Measurements from ENCODE around the gene PLEKHA1.

The PLEKHA1 gene

DNA sequence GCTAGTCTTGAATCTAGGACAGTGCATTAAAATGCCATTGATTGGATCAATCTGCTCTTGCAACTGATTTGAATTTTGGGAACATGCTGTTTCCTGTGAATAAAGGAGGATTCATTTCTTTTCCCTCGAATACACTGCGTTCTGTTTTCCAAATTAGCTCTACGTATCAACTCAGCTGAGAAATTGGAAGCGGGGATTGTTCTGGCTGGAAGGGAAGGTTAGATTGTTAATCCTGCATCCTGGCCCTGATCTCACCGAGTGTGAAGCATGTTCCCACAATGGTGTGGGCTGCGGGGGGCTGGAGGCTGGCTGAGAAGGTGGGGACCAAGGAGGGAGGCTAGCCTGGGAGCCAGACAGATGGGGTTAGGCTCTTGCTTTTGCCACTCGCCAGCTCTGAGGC, 104.5 kb downstream of the PLEKHA1 start:
- DNase-seq (ENCODE audit: low read depth in 2 of 2), result no peak

DNA sequence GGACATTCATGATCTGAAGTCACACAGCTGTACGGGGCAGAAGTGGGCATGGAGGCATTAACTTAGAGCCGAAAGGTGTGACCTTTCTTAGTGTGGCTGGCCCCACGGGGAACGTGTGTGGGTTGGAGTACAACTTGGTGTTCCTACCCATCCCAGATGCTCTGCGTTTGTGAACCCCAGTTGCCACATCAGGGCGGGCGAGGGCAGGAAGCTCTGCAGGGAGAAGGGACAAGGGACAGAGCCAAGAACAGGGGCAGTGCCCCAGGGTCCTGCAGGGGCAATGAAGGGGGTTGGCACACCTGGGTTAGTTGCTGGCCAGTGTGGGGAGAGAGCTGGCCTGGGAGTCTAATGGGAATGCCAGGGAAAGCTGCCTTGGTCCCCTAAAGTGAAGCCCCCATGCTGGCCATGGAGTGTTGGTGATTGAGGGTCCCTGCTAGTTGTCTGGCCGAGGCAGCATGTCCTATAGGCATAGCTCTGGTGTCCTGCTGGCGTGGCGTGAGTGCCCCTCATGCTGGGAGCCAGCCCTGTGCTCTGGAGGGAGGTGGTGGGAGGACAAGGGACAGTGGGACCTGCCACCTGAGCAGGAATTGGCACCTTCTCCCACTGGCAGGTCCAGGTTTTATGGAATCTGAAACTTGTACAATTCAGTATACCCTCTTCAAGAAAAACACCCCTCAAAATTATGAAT, 105.8 kb downstream of the PLEKHA1 start:
- no peak for DNase-seq (ENCODE audit: low read depth in 2 of 2)

DNA sequence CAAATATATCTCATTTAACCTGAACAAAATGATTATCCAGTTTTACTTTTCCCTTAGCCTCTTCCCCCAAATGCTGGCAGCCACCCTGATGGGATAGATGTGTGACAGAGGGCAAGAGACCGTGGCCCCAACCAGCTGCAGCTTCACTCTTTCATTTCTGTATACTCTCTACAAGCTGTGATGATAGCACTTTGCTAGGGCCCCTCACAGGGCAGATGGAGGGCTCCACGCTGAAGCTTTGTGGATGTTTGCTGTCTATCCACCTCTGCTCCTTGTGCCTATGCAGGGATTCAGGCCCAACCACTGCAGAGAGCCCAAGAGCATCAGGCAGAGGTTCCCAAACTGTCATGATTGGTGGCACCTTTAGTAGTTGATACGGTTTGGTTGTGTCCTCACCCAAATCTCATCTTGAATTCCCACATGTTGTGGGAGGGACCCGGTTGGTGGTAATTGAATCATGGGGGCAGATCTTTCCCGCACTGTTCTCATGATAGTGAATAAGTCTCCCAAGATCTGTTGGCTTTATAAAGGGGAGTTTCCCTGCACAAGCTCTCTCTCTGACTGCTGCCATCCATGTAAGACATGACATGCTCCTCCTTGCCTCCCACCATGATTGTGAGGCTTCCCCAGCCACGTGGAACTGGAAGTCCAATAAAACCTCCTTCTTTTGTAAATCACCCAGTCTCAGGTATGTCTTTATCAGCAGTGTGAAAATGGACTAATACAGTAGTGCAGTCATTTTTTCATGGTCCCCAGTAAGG, 107.0 kb downstream of the PLEKHA1 start:
- DNase-seq (ENCODE audit: low read depth in 2 of 2), result no peak
